Measurements from ENCODE around the gene ZNF649.
"Not testable (repeated sequence)": the region's sequence is repeated elsewhere in the genome, so short reads cannot be mapped to it uniquely, and the experiment has no call there.

The ZNF649 gene

GRCh38 chr19:51906108-51906507 is 1.3 kb upstream of the ZNF649 start:
- Mint-ChIP-seq H3K9me3 (peaks cover 25% of the 10 kb centered on the region), H3K36me3 (peaks cover 14% of the 10 kb centered on the region)
- H3K4me3 Mint-ChIP-seq, result not testable (repeated sequence)

GRCh38 chr19:51905639-51906038 is 822 bp upstream of the ZNF649 start:
- peaks cover 21% of the 10 kb centered on the region for H3K4me1 Mint-ChIP-seq
- peaks cover 25% of the 10 kb centered on the region for H3K9me3 Mint-ChIP-seq
- H3K36me3 Mint-ChIP-seq, result peaks cover 18% of the 10 kb centered on the region
- H3K4me3 Mint-ChIP-seq; DNase-seq (ENCODE audit: low spot score in 2 of 2); ATAC-seq; H3K27ac Mint-ChIP-seq: not testable (repeated sequence)

More at GRCh38 chr19:51906108-51906507, 1.3 kb upstream of the ZNF649 start:
- not testable (repeated sequence) for ATAC-seq; H3K27ac Mint-ChIP-seq; DNase-seq (ENCODE audit: low spot score in 2 of 2)
- peaks cover 21% of the 10 kb centered on the region for H3K4me1 Mint-ChIP-seq

GRCh38 chr19:51905206-51905605 is 389 bp upstream of the ZNF649 start:
- Mint-ChIP-seq H3K36me3 (peaks cover 23% of the 10 kb centered on the region), H3K9me3 (peaks cover 22% of the 10 kb centered on the region)
- ATAC-seq, result no peak

GRCh38 chr19:51903192-51903591 is 1.6 kb downstream of the ZNF649 start:
- no peak for DNase-seq (ENCODE audit: low spot score in 2 of 2)
- Mint-ChIP-seq H3K36me3 (peaks cover 43% of the 10 kb centered on the region), H3K27ac (no peak overlapping the region), H3K9me3 (peaks cover 19% of the 10 kb centered on the region), H3K4me3 (peak overlapping the region; percentile 89), H3K4me1 (peaks cover 21% of the 10 kb centered on the region)
- no peak for ATAC-seq

More at GRCh38 chr19:51905206-51905605, 389 bp upstream of the ZNF649 start:
- no peak for DNase-seq (ENCODE audit: low spot score in 2 of 2)
- Mint-ChIP-seq H3K27ac (peak overlapping the region; percentile 97), H3K4me3 (peak overlapping the region; percentile 89), H3K4me1 (peaks cover 21% of the 10 kb centered on the region)

- ATAC-seq (no peak), DNase-seq (ENCODE audit: low spot score in 2 of 2) (no peak)
- Mint-ChIP-seq H3K36me3 (peaks cover 56% of the 10 kb centered on the region), H3K4me1 (peaks cover 21% of the 10 kb centered on the region), H3K4me3 (no peak overlapping the region), H3K27ac (no peak overlapping the region), H3K9me3 (peaks cover 11% of the 10 kb centered on the region)
Observed at GRCh38 chr19:51901860-51902259, 3.0 kb downstream of the ZNF649 start.

- ATAC-seq, result no peak
- Mint-ChIP-seq H3K9me3 (peaks cover 45% of the 10 kb centered on the region), H3K36me3 (peaks cover 75% of the 10 kb centered on the region), H3K4me1 (peaks cover 9% of the 10 kb centered on the region), H3K27ac (no peak overlapping the region), H3K4me3 (no peak overlapping the region)
- no peak for DNase-seq (ENCODE audit: low spot score in 2 of 2)
Observed at GRCh38 chr19:51891193-51891747, 13.5 kb downstream of the ZNF649 start.

GRCh38 chr19:51889934-51890333 is 14.9 kb downstream of the ZNF649 start:
- no peak overlapping the region for H3K4me3 Mint-ChIP-seq
- DNase-seq (ENCODE audit: low spot score in 2 of 2) (no peak), ATAC-seq (no peak)
- H3K27ac Mint-ChIP-seq, result no peak overlapping the region
- peaks cover 62% of the 10 kb centered on the region for H3K36me3 Mint-ChIP-seq
- peaks cover 38% of the 10 kb centered on the region for H3K9me3 Mint-ChIP-seq
- H3K4me1 Mint-ChIP-seq, result peaks cover 9% of the 10 kb centered on the region

GRCh38 chr19:51887522-51888498 is 17.0 kb downstream of the ZNF649 start, which contains the start of gene ZNF577:
TSS of gene ZNF577 (minus strand) at chr19:51887951. CDS start at chr19:51880382, 7,569 bp downstream.
- Mint-ChIP-seq H3K4me1 (peaks cover 9% of the 10 kb centered on the region), H3K27ac (peak within 1 kb of the TSS; percentile 89), H3K4me3 (peak within 1 kb of the TSS; percentile 92), H3K36me3 (peaks cover 40% of the 10 kb centered on the region), H3K9me3 (peaks cover 31% of the 10 kb centered on the region)
- ATAC-seq (peak; percentile 95), DNase-seq (ENCODE audit: low spot score in 2 of 2) (peak; percentile 21 to 57)

GRCh38 chr19:51884713-51885112 is 20.1 kb downstream of the ZNF649 start:
- no peak for ATAC-seq
- peaks cover 23% of the 10 kb centered on the region for H3K36me3 Mint-ChIP-seq
- no peak overlapping the region for H3K4me3 Mint-ChIP-seq
- H3K27ac Mint-ChIP-seq, result no peak overlapping the region
- DNase-seq (ENCODE audit: low spot score in 2 of 2), result no peak
- peaks cover 31% of the 10 kb centered on the region for H3K9me3 Mint-ChIP-seq
- H3K4me1 Mint-ChIP-seq, result peaks cover 9% of the 10 kb centered on the region

GRCh38 chr19:51882518-51882917 is 22.3 kb downstream of the ZNF649 start:
- Mint-ChIP-seq H3K9me3 (peaks cover 27% of the 10 kb centered on the region), H3K4me3 (no peak overlapping the region), H3K27ac (no peak overlapping the region), H3K36me3 (peaks cover 32% of the 10 kb centered on the region), H3K4me1 (peaks cover 2% of the 10 kb centered on the region)
- DNase-seq (ENCODE audit: low spot score in 2 of 2) (no peak), ATAC-seq (no peak)

GRCh38 chr19:51873097-51873496 is 31.7 kb downstream of the ZNF649 start:
- H3K36me3 Mint-ChIP-seq, result peaks cover 50% of the 10 kb centered on the region
- ATAC-seq (no peak), DNase-seq (ENCODE audit: low spot score in 2 of 2) (no peak)
- H3K4me1 Mint-ChIP-seq, result no peaks in the 10 kb centered on the region
- no peak overlapping the region for H3K27ac Mint-ChIP-seq
- H3K9me3 Mint-ChIP-seq, result peaks cover 50% of the 10 kb centered on the region
- H3K4me3 Mint-ChIP-seq, result no peak overlapping the region

- Mint-ChIP-seq H3K4me3 (no peak overlapping the region), H3K27ac (no peak overlapping the region), H3K36me3 (no peaks in the 10 kb centered on the region), H3K4me1 (no peaks in the 10 kb centered on the region), H3K9me3 (peaks cover 41% of the 10 kb centered on the region)
- DNase-seq (ENCODE audit: low spot score in 2 of 2), result no peak
- ATAC-seq, result no peak
Observed at GRCh38 chr19:51861870-51862622, 42.8 kb downstream of the ZNF649 start.
